ENCODE results near the gene PIAS2.

DNA sequence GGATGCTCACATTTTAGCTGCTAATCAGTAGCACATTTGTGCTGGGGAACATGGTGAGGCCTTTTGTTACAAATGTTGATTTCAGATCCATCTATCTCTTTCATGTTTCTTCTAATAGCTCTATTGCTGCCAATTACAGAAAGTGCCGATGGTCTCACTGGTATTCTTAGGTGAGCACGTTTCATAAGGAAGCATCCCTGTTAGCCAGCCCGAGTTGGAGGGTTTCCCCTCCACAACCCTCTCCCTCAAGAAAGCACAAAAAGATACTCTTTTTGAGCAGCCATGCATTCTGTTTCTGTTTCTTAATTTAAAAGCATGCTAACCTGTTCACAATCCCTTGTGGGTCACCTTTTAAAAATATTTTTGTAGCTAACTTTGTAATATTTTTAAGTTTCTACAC lies 129.6 kb downstream of the PIAS2 start:
- TF ChIP-seq, protein P1, sequence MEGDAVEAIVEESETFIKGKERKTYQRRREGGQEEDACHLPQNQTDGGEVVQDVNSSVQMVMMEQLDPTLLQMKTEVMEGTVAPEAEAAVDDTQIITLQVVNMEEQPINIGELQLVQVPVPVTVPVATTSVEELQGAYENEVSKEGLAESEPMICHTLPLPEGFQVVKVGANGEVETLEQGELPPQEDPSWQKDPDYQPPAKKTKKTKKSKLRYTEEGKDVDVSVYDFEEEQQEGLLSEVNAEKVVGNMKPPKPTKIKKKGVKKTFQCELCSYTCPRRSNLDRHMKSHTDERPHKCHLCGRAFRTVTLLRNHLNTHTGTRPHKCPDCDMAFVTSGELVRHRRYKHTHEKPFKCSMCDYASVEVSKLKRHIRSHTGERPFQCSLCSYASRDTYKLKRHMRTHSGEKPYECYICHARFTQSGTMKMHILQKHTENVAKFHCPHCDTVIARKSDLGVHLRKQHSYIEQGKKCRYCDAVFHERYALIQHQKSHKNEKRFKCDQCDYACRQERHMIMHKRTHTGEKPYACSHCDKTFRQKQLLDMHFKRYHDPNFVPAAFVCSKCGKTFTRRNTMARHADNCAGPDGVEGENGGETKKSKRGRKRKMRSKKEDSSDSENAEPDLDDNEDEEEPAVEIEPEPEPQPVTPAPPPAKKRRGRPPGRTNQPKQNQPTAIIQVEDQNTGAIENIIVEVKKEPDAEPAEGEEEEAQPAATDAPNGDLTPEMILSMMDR (optimal IDR thresholded peaks at IDR 0.05 in 1 of 3, IDR thresholded peaks at IDR 0.05 in 1 of 3, conservative IDR thresholded peaks at IDR 0.05 in 1 of 3; ENCODE audit: extremely low read depth in 1 of 3, insufficient read depth in 2 of 3, low read length in 3 of 3): no peak
- TF ChIP-seq EZH2 (IDR thresholded peaks at IDR 0.05; ENCODE audit: low read length): no peak

Data from keratinocyte (primary cell).